Tibial nerve (tissue), 4 donors: ENCODE results near the gene ADIPOQ. TPM values are rescaled to one million over a fixed set of nuclear protein-coding genes. Genes with fewer than 3 reads are reported as not detected.
"Not testable (repeated sequence)": the region's sequence is repeated elsewhere in the genome, so short reads cannot be mapped to it uniquely, and the experiment has no call there.

Experiments
- DNase-seq, 2 donors: peaks; one replicate each; pipeline ENCODE4 v3.0.0-alpha.2; 2019; ENCODE audit warnings: low spot score in 2 of 2
- H3K27ac ChIP-seq, 4 donors: fragments of 200-600 bp; sonication (generic) in 3 of 4; one replicate each; pipeline ENCODE4 v1.5.1; 2017 to 2019; ENCODE audit warnings: mild to moderate bottlenecking in 1 of 4
- H3K27me3 ChIP-seq, 2 donors: fragments of 200-600 bp; sonication (generic) in 1 of 2; one replicate each; pipeline versions ENCODE4 v1.5.1 to v1.6.0; 2017 to 2019
- H3K36me3 ChIP-seq, 3 donors: fragments of 200-600 bp; sonication (generic); one replicate each; pipeline ENCODE4 v1.5.1; 2018 to 2019
- H3K4me1 ChIP-seq, 4 donors: fragments of 200-600 bp; sonication (generic) in 3 of 4; one replicate each; pipeline ENCODE4 v1.5.1; 2017 to 2019
- H3K4me3 ChIP-seq, 4 donors: fragments of 200-600 bp; sonication (generic) in 3 of 4; one replicate each; pipeline ENCODE4 v1.5.1; 2017 to 2019; ENCODE audit warnings: mild to moderate bottlenecking in 1 of 4, moderate library complexity in 1 of 4
- H3K9me3 ChIP-seq, 4 donors: fragments of 200-600 bp; sonication (generic) in 3 of 4; one replicate each; pipeline ENCODE4 v1.5.1; 2017 to 2019
- EP300 ChIP-seq, 2 donors: sonication (generic); formaldehyde crosslinking; IDR thresholded peaks; one replicate each; pipeline ENCODE4 v1.6.1; 2017; ENCODE audit warnings: antibody characterized with exemption in 2 of 2, mild to moderate bottlenecking in 1 of 2
- POLR2A ChIP-seq, 2 donors: fragments of 450-650 bp; IDR thresholded peaks; one replicate each; pipeline ENCODE4 v1.6.1; 2017; ENCODE audit warnings: antibody characterized with exemption in 2 of 2, mild to moderate bottlenecking in 2 of 2, moderate library complexity in 2 of 2
- WGBS, 2 donors: methylation state at CpG; one replicate each; pipeline ENCODE4 v1.1.5; 2018; 5-methylcytosine and 5-hydroxymethylcytosine counted together
- total RNA-seq, 4 donors: library from RNA; depleted of rRNA; stranded (reverse); fragments of >200 nt; gene quantifications; one replicate each; pipeline ENCODE4 v1.1.0, GENCODE V29; 2016
- TF ChIP-seq, protein P1 (sequence below), 5 experiments: fragments of 200-600 bp in 3 of 5; fragments of 450-650 bp in 2 of 5; sonication (generic) in 3 of 5; IDR thresholded peaks; one replicate each; pipeline ENCODE4 v1.5.1; 2016 to 2019; ENCODE audit warnings: antibody characterized with exemption in 5 of 5, mild to moderate bottlenecking in 3 of 5, moderate library complexity in 2 of 5

The ADIPOQ gene
- total RNA-seq, 4 donors from 2014 or later, result 70.8 to 213 (median 172) TPM

DNA sequence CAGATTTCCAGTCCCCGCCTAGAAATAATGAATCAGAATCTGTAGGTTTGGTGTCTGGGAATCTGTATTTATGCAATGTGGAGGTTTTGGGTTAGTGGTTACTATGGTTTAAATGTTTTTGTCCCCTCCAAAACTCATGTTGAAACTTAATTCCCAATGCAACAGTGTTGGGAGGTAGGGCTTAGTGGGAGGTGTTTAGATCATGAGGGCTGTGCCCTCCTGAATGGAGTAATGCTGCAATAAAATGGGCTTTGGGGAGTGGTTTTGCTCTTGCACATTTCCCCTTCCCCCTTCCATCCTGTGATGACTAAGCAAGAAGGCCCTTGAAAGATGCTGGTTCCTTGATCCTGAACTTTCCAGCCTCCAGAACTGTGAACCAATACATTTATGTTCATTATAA, 27.1 kb upstream of the ADIPOQ start:
- DNase-seq, result no peak
- H3K27me3 ChIP-seq, result peaks cover 0 to 10% of the 10 kb centered on the region in 2 donors
- no peak overlapping the region for H3K27ac ChIP-seq
- H3K36me3 ChIP-seq, result no peaks in the 10 kb centered on the region
- no peaks in the 10 kb centered on the region for H3K9me3 ChIP-seq
- 93 to 100% methylated on average over 1 of the region's 1 CpG for WGBS, 2 donors
- TF ChIP-seq EP300 (IDR thresholded peaks at IDR 0.05) (no peak), POLR2A (IDR thresholded peaks at IDR 0.05) (no peak)
- TF ChIP-seq, protein P1, sequence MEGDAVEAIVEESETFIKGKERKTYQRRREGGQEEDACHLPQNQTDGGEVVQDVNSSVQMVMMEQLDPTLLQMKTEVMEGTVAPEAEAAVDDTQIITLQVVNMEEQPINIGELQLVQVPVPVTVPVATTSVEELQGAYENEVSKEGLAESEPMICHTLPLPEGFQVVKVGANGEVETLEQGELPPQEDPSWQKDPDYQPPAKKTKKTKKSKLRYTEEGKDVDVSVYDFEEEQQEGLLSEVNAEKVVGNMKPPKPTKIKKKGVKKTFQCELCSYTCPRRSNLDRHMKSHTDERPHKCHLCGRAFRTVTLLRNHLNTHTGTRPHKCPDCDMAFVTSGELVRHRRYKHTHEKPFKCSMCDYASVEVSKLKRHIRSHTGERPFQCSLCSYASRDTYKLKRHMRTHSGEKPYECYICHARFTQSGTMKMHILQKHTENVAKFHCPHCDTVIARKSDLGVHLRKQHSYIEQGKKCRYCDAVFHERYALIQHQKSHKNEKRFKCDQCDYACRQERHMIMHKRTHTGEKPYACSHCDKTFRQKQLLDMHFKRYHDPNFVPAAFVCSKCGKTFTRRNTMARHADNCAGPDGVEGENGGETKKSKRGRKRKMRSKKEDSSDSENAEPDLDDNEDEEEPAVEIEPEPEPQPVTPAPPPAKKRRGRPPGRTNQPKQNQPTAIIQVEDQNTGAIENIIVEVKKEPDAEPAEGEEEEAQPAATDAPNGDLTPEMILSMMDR (IDR thresholded peaks at IDR 0.05), result no peak
- H3K4me1 ChIP-seq, result no peaks in the 10 kb centered on the region
- no peak overlapping the region for H3K4me3 ChIP-seq

DNA sequence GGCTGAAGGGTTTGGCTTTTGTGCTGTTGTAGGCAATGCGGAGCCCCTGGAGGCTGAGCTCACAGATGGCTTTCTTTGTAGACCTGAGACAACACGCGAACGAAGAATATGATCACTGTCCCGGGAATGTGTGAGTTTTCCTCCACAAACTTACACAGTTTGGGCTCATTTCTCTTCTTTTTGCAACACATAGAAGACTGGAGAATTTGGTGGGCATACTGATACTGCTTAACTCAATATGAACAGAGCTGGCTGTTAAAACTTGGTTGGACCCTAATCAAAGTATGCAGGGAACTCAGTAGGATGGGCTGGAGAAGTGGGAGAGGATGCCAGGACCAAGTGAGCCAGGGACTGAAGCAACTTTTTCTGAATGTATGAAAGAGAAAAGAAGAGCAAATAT, 24.0 kb upstream of the ADIPOQ start:
- 80 to 89% methylated on average over 5 of the region's 5 CpGs for WGBS, 2 donors

DNA sequence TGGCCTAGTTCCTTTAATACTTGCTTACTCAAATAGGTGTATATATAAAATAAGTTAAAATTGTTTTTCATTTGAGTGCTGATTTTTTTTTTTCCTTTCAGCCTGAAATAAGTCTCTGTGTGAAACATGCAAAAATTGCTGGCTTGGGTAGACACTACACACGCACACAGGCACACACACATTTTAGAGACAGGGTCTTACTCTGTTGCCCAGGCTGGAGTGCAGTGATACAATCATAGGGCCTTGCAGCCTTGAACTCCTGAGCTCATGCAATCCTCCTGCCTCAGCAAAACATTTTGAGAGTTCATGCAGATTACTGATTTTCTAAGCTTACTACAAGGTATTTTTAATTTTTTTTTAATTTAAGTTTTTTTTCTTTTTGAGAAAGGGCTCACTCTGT, 23.6 kb upstream of the ADIPOQ start:
- H3K4me3 ChIP-seq, result no peak overlapping the region
- H3K27ac ChIP-seq, result no peak overlapping the region
- TF ChIP-seq POLR2A (IDR thresholded peaks at IDR 0.05), result no peak
- TF ChIP-seq EP300 (IDR thresholded peaks at IDR 0.05), result no peak
- TF ChIP-seq, protein P1 (IDR thresholded peaks at IDR 0.05), result no peak
- no peaks in the 10 kb centered on the region for H3K36me3 ChIP-seq
- DNase-seq, result no peak
- no peaks in the 10 kb centered on the region for H3K9me3 ChIP-seq
- 86 to 89% methylated on average over 1 of the region's 1 CpG for WGBS, 2 donors
- peaks cover 0 to 7% of the 10 kb centered on the region in 2 donors for H3K27me3 ChIP-seq
- peaks cover 0 to 9% (median 0%) of the 10 kb centered on the region in 4 donors for H3K4me1 ChIP-seq

More for the DNA sequence above, 24.0 kb upstream of the ADIPOQ start:
- peaks cover 0 to 10% of the 10 kb centered on the region in 2 donors for H3K27me3 ChIP-seq
- no peaks in the 10 kb centered on the region for H3K9me3 ChIP-seq
- DNase-seq, result no peak
- no peak overlapping the region for H3K4me3 ChIP-seq
- no peaks in the 10 kb centered on the region for H3K36me3 ChIP-seq
- no peak overlapping the region for H3K27ac ChIP-seq
- peaks cover 0 to 9% (median 0%) of the 10 kb centered on the region in 4 donors for H3K4me1 ChIP-seq
- TF ChIP-seq EP300 (IDR thresholded peaks at IDR 0.05) (no peak), POLR2A (IDR thresholded peaks at IDR 0.05) (no peak)
- TF ChIP-seq, protein P1 (IDR thresholded peaks at IDR 0.05), result no peak

DNA sequence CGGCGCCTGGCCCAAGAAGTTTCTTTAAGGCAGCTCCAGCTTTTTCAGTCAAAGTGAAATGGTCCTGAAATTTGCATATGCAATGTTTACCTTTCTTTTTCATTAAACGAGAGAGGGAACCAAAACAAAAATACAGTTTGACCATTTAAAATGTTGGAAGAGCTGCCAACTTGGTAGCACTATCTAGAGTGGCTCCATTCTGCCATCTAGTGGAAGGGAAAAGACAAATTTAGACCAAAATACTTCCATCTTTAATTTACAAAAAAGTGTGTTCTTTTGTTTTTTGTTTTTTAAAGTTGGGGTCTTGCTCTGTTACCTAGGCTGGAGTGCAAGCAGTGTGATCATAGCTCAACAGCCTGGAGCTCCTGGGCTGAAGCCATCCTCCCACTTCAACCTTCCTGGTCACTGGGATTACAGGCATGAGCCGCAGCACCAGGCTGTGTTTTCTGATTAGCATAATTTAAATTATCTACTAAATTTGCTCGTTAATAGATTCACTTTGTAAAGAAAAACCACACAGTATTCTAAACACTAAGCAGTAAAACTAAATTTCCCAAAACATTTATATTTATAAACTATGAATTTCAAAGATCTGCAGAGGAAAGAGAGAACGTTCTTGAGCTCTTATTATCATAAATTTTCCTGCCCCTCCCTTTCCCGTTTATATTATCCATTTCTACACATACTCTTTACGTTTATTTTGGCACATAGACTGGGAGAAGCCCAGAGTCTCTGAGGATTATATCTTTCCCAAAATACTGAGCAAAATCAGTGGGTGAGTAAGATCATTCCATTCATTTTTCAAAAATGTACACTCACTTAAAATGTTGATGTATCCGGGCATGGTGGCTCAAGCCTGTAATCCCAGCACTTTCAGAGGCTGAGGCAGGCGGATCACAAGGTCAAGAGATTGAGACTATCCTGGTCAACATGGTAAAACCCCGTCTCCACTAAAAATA, 20.8 kb upstream of the ADIPOQ start:
- 39 to 45% methylated on average over 11 of the region's 11 CpGs for WGBS, 2 donors
- H3K4me3 ChIP-seq, result no peak overlapping the region
- peaks cover 0 to 28% of the 10 kb centered on the region in 2 donors for H3K27me3 ChIP-seq
- H3K27ac ChIP-seq, result no peak overlapping the region
- H3K36me3 ChIP-seq, result no peaks in the 10 kb centered on the region
- no peak for TF ChIP-seq EP300 (IDR thresholded peaks at IDR 0.05)
- TF ChIP-seq, protein P1 (IDR thresholded peaks at IDR 0.05), result peak; percentile 42 to 69 (median 50)
- DNase-seq, result no peak
- H3K9me3 ChIP-seq, result no peaks in the 10 kb centered on the region
- peaks cover 0 to 26% (median 12%) of the 10 kb centered on the region in 4 donors for H3K4me1 ChIP-seq

DNA sequence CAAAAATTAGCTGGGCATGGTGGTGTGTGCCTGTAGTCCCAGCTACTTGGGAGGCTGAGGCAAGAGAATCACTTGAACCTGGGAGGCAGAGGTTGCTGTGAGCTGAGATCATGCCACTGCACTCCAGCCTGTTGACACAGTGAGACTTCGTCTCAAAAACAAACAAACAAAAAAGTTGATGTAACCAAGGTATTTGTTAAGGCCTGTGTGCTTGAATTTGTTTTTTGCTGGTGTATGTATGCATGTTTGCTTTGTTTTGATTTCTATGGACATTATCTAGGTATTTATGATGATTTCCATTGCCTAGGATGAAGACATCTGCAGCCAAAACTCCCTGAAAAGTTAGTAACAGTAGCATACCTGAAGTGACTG, 20.1 kb upstream of the ADIPOQ start:
- H3K27me3 ChIP-seq, result peaks cover 0 to 28% of the 10 kb centered on the region in 2 donors
- H3K27ac ChIP-seq, H3K9me3 ChIP-seq, H3K4me3 ChIP-seq, DNase-seq, H3K36me3 ChIP-seq: not testable (repeated sequence)
- 64 to 73% methylated on average over 1 of the region's 1 CpG for WGBS, 2 donors
- H3K4me1 ChIP-seq, result peaks cover 0 to 31% (median 14%) of the 10 kb centered on the region in 4 donors
